Adipocyte (in vitro differentiated cells): ENCODE results near the gene PROCR.
"Not testable (repeated sequence)": the region's sequence is repeated elsewhere in the genome, so short reads cannot be mapped to it uniquely, and the experiment has no call there.

ENCODE experiments used
- DNase-seq: peaks from one replicate; pipeline ENCODE4 v3.0.0-alpha.2; 2015; ENCODE audit warnings: low read depth
- H3K27me3 ChIP-seq: replicated peaks from 2 replicates; pipeline ENCODE4 v1.7.0; 2013; ENCODE audit warnings: mild to moderate bottlenecking, low read length, moderate library complexity; ENCODE audit not compliant: control insufficient read depth, insufficient read depth
- H3K36me3 ChIP-seq: 2 replicates; pipeline ENCODE4 v1.7.0; 2013; ENCODE audit warnings: low read length, mild to moderate bottlenecking, moderate library complexity; ENCODE audit not compliant: control insufficient read depth, insufficient read depth, severe bottlenecking
- H3K4me1 ChIP-seq: 2 replicates; pipeline ENCODE4 v1.7.0; 2013; ENCODE audit warnings: mild to moderate bottlenecking, low read length, moderate library complexity; ENCODE audit not compliant: control insufficient read depth, insufficient read depth
- H3K4me3 ChIP-seq: 2 replicates; pipeline ENCODE4 v1.7.0; 2013; ENCODE audit warnings: mild to moderate bottlenecking, low read length, moderate library complexity
- H3K9ac ChIP-seq: 2 replicates; pipeline ENCODE4 v1.7.0; 2013; ENCODE audit warnings: mild to moderate bottlenecking, low read length, moderate library complexity
- H3K9me3 ChIP-seq: 2 replicates; pipeline ENCODE4 v1.7.0; 2013; ENCODE audit warnings: mild to moderate bottlenecking, low read length, moderate library complexity; ENCODE audit not compliant: control insufficient read depth

The PROCR gene

DNA sequence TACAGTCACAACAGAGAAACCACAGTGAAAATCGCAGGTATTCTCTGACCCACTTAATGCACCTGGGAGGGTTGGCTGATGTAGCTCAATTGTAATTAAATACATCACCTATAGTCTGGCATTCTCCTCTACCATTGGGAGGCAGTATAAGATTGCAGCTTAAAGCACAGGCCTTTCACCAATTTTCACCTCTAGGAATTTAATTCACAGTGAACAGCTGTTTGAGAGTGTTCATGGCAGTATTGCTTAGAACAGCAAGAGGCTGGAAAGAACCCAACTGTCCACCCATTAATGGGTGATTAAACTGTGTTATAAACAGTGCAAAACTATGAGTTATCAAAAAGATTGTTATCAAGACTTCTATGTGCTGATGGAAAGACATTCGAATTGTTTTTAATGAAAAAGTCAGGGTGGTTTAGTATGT is 26.7 kb upstream of the PROCR start:
- H3K9ac ChIP-seq: no peak overlapping the region
- peaks cover 22% of the 10 kb centered on the region for H3K36me3 ChIP-seq
- no peaks in the 10 kb centered on the region for H3K9me3 ChIP-seq
- peak; percentile 66 for DNase-seq
- peaks cover 30% of the 10 kb centered on the region for H3K4me1 ChIP-seq
- no peaks in the 10 kb centered on the region for H3K27me3 ChIP-seq
- H3K4me3 ChIP-seq: no peak overlapping the region

DNA sequence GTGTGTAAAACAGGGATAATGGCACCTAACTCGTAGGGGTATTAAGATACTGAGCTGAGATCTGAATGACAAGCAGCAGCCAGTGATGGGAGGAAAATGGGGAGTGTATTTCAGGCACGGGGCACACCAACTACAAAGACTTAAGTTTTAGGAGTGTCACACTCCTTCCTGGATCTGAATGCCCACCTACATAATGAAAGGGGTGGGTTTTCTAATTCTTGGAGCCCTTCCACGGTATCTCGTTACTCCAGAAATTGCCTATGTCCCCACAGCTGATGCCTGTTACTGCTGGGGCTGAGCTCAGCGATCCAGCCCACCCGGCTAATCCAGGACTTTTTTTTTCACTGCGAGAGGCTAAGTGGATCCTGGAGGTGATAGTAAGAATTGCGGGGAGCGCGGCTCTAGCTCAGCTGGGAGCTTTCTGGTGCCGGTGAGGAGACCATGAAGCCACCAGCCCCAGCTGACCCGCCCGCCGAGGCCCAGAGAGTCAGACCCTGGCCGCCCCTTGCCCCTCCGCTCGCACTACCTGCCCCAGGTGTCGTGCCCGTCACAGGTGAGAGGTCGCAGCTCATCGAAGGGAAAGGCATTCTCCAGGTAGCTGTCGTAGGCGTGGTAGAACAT is 25.5 kb upstream of the PROCR start:
- peak; percentile 44 for DNase-seq
- Histone ChIP-seq H3K9ac (peak overlapping the region; percentile 96), H3K36me3 (peaks cover 13% of the 10 kb centered on the region), H3K4me3 (peak overlapping the region; percentile 96), H3K4me1 (peaks cover 37% of the 10 kb centered on the region), H3K9me3 (no peaks in the 10 kb centered on the region), H3K27me3 (no peaks in the 10 kb centered on the region)

DNA sequence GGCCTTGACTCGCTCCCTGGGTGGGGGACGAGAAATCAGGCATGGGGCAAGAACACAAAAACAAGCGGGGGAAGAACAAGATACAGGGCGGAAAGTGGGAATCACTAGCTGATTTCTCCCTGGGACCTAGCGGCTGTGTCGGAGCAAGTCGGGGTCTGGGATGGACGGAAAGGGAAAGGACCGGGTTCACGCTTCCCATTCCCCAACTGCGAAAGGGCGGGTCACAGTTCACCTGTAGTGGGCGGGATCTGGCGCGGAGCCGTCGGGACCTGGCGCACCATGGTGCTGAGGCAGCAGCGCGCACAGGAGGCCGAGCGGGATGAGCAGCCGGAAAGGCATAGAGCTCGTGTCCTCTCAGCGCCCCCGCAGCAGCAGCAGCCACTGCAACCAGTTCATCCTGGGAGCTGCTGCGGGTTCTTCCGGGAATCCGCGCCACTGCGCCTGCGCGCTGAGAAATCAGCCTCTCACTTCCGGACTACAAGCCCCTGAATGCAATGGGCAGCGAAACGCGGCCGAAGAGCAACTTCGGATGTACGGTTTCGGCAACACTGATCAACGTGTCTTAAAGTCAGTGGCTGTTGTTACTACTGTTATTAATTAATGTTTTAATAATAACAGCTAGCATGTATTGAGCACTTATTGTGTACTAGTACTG is 24.8 kb upstream of the PROCR start, which contains the start of gene EDEM2:
Gene EDEM2 (minus strand): TSS at position 417 of the 655 bp plus-strand sequence. CDS start 78 bp downstream, at position 339.
- peak within 1 kb of the TSS; percentile 96 for H3K4me3 ChIP-seq
- H3K9ac ChIP-seq: peak within 1 kb of the TSS; percentile 96
- no peaks in the 10 kb centered on the region for H3K27me3 ChIP-seq
- no peaks in the 10 kb centered on the region for H3K9me3 ChIP-seq
- peaks cover 35% of the 10 kb centered on the region for H3K4me1 ChIP-seq
- peaks cover 7% of the 10 kb centered on the region for H3K36me3 ChIP-seq
- DNase-seq: peak; percentile 97

DNA sequence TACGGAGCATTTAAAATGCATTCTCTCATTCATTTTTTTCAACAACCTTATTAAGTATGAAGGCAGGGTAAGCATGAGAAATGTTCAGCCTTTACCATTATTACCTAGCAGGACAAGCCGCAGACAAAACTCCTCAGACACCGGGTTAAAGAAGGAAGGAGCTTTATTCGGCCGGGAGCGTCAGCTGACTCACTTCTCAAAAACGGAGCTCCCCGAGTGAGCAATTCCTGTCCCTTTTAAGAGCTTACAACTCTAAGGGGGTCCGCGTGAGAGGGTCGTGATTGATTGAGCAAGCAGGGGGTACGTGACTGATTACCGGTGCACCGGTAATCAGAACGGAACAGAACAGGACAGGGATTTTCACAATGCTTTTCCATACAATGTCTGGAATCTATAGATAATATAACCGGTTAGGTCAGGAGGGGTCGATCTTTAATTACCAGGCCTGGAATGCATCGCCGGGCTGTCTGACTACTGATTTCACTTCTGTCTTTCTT is 24.2 kb upstream of the PROCR start:
- H3K36me3 ChIP-seq, H3K9me3 ChIP-seq, H3K27me3 ChIP-seq: not testable (repeated sequence)
- DNase-seq: peak; percentile 48
- peak overlapping the region; percentile 96 for H3K4me3 ChIP-seq
- H3K4me1 ChIP-seq: peaks cover 38% of the 10 kb centered on the region
- H3K9ac ChIP-seq: peak overlapping the region; percentile 96

DNA sequence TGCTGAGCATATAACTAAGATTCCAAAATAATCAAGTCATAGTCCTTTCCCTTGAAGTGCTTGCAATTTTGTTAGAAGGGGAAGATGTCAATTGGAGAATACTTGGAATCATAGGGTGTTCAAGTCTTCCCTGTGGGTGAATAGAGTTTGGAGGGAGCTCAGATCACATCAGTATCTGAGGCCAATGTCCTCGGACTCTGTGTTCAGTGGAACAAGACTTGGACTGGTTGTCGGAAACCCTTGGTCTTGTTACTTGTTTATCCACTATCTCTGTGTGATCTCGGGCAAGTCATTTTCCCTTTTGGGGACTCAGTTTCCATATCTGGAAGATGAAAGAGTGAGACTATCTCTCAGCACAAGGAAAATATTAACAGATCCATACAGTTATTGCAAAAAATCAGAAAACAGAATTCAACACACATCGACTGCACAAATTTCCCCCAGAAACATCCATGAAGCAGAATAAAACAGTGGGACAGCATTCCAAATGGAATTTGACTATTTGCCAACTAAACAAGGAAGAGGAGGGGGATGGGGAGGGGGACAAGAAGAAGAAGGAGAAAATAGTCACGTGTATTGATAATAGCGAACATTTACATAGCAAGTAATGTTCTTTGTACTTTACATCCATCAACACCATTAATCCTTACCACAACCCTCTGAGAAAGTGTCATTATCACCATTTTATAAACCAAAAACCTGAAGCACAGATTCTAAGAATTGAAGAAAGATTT is 20.9 kb upstream of the PROCR start:
- no peaks in the 10 kb centered on the region for H3K36me3 ChIP-seq
- DNase-seq: no peak
- peaks cover 33% of the 10 kb centered on the region for H3K4me1 ChIP-seq
- H3K4me3 ChIP-seq: peak overlapping the region; percentile 12
- no peaks in the 10 kb centered on the region for H3K27me3 ChIP-seq
- no peaks in the 10 kb centered on the region for H3K9me3 ChIP-seq
- no peak overlapping the region for H3K9ac ChIP-seq

DNA sequence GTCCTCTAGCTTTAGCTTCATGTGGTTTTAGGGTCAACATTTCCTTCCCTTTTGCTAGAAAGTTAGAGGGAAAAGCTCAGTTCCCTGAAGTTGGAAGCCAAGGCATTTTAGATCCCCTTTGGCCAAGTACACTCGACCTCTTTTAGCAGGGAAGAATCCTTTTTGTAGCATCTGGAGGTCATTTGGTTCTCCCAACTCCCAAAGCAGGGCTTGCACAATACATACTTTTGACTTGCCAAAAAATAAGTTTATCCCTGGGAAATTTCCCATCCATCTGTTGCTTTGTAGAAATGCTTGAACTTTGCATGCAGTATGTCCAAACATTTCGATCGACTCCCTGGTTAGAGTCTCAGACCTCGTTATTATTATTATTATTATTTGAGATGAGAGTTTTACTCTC is 20.1 kb upstream of the PROCR start:
- Histone ChIP-seq H3K36me3 (no peaks in the 10 kb centered on the region), H3K9me3 (no peaks in the 10 kb centered on the region), H3K27me3 (no peaks in the 10 kb centered on the region), H3K9ac (peak overlapping the region; percentile 54), H3K4me1 (peaks cover 29% of the 10 kb centered on the region), H3K4me3 (peak overlapping the region; percentile 12)
- DNase-seq: peak; percentile 88

DNA sequence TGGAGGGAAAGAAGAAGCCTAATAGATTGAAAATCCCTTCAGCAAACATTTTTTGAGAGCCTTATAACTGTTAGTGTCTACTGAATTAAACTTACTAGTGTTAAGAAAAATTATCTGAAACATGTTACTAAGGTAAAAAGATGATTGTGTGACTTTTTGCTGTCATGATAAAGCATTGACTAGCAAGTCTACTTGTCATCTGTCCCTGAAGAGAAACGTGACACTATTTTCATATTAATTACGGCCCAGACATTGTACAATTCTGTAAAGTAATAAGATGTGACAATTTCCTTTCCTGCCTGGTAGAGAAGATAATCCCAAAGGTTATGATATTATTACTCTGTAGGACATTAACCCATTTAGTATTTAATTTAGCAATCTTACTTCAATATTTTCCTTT is 15.9 kb upstream of the PROCR start:
- Histone ChIP-seq H3K4me1 (peaks cover 16% of the 10 kb centered on the region), H3K9me3 (no peaks in the 10 kb centered on the region), H3K4me3 (no peak overlapping the region), H3K27me3 (no peaks in the 10 kb centered on the region), H3K9ac (no peak overlapping the region), H3K36me3 (no peaks in the 10 kb centered on the region)
- no peak for DNase-seq

DNA sequence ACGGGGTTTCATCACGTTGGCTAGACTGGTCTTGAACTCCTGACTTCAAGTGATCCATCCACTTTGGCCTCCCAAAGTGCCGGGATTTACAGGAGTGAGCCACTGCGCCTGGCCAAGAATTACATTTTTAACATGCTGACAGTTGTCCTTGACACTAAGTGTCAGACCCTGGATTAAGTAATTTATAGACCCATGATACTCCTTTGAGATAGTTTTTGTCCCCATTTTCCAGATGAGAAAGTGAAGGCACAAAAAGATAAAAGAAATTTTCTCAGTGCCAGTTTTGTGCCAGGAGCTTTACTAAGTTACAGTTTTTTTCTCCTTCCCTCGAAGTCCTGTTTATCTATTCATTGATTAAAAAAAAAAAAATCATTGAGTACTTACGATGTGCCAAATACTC is 14.9 kb upstream of the PROCR start:
- Histone ChIP-seq H3K9me3 (no peaks in the 10 kb centered on the region), H3K4me1 (peaks cover 7% of the 10 kb centered on the region), H3K4me3 (no peak overlapping the region), H3K27me3 (no peaks in the 10 kb centered on the region), H3K9ac (no peak overlapping the region), H3K36me3 (no peaks in the 10 kb centered on the region)
- DNase-seq: no peak

DNA sequence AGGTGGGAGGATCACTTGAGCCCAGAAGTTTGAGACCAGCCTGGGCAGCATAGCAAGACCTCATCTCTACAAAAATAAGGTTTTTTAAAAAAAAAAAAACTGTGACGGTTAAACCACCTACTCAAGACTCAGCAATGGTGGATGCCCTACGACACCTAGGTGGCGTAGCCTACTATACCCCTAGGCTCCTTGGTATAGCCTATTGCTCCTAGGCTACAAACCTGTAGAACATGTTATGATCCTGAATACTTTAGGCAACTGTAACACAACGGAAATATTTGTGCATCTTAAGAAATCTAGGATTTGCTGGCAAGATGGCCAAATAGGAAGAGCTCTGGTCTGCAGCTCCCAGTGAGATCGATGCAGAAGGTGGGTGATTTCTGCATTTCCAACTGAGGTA is 11.5 kb upstream of the PROCR start:
- H3K9me3 ChIP-seq, H3K9ac ChIP-seq, H3K4me3 ChIP-seq, H3K27me3 ChIP-seq, DNase-seq, H3K36me3 ChIP-seq, H3K4me1 ChIP-seq: not testable (repeated sequence)

DNA sequence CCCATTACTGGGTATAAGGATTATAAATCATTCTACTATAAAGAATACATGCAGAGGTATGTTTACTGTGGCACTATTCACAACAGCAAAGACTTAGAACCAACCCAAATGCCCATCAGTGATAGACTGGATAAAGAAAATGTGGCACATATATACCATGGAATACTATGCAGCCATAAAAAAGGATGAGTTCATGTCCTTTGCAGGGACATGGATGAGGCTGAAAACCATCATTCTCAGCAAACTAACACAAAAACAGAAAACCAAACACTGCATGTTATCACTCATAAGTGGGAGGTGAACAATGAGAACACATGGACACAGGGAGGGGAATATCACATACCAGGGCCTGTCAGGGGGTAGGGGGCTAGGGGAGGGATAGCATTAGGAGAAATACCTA is 7.3 kb upstream of the PROCR start:
- H3K9ac ChIP-seq, DNase-seq, H3K36me3 ChIP-seq, H3K27me3 ChIP-seq, H3K9me3 ChIP-seq, H3K4me1 ChIP-seq, H3K4me3 ChIP-seq: not testable (repeated sequence)
